Nephron (organoid): Measurements from ENCODE around the gene SCAPER.

Experiments used
- H3K27ac Mint-ChIP-seq, 3 experiments: 2 replicates each; pipeline ENCODE4 v1.8.0; 2020; ENCODE audit warnings: mixed read lengths in 3 of 3, mild to moderate bottlenecking in 2 of 3, moderate library complexity in 1 of 3
- H3K27me3 Mint-ChIP-seq: 2 replicates; pipeline ENCODE4 v1.8.0; 2021; ENCODE audit warnings: low read depth, mild to moderate bottlenecking, moderate library complexity, mixed read lengths
- H3K36me3 Mint-ChIP-seq: 2 replicates; pipeline ENCODE4 v1.8.0; 2020; ENCODE audit warnings: low read depth, mixed read lengths
- H3K4me1 Mint-ChIP-seq: 2 replicates; pipeline ENCODE4 v1.8.0; 2020; ENCODE audit warnings: mixed read lengths
- H3K4me3 Mint-ChIP-seq, 3 experiments: 2 replicates each; pipeline ENCODE4 v1.8.0; 2020; ENCODE audit warnings: mild to moderate bottlenecking in 3 of 3, mixed read lengths in 3 of 3, moderate library complexity in 2 of 3
- H3K9me3 Mint-ChIP-seq: 2 replicates; pipeline ENCODE4 v1.8.0; 2020; ENCODE audit warnings: mixed read lengths
- TF ChIP-seq, protein P1 (sequence below), 3 experiments: fragments of 200-600 bp; sonication (generic); IDR thresholded peaks; one replicate each; pipeline ENCODE4 v1.5.0; 2021; ENCODE audit warnings: antibody characterized with exemption in 3 of 3; ENCODE audit not compliant: unreplicated experiment in 3 of 3

Gene SCAPER

DNA sequence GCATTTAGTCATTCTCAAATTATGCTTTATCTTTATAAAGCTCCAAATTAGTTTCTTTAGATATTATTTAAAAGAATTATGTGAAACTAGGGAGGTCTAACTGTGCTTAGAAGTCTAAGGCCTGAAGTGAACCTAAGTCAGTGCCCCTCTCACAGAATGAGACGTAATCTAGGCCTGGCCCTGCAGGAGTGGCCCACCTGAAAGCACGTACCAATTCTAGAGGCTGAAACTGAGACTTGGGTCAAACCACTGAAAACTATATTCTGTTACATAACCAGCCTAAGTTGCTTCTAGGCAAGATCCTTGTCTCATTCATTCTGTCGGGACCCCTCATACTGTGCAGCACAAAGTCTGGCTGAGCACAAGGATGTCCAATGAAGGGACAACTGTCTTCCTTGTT is 424.9 kb downstream of the SCAPER start:
- Mint-ChIP-seq H3K27me3 (no peaks in the 10 kb centered on the region), H3K36me3 (no peaks in the 10 kb centered on the region), H3K4me3 (no peak overlapping the region), H3K9me3 (no peaks in the 10 kb centered on the region), H3K4me1 (no peaks in the 10 kb centered on the region), H3K27ac (no peak overlapping the region)
- TF ChIP-seq, protein P1, sequence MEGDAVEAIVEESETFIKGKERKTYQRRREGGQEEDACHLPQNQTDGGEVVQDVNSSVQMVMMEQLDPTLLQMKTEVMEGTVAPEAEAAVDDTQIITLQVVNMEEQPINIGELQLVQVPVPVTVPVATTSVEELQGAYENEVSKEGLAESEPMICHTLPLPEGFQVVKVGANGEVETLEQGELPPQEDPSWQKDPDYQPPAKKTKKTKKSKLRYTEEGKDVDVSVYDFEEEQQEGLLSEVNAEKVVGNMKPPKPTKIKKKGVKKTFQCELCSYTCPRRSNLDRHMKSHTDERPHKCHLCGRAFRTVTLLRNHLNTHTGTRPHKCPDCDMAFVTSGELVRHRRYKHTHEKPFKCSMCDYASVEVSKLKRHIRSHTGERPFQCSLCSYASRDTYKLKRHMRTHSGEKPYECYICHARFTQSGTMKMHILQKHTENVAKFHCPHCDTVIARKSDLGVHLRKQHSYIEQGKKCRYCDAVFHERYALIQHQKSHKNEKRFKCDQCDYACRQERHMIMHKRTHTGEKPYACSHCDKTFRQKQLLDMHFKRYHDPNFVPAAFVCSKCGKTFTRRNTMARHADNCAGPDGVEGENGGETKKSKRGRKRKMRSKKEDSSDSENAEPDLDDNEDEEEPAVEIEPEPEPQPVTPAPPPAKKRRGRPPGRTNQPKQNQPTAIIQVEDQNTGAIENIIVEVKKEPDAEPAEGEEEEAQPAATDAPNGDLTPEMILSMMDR (IDR thresholded peaks at IDR 0.05; ENCODE audit: unreplicated experiment in 3 of 3): no peak

- no peaks in the 10 kb centered on the region for H3K27me3 Mint-ChIP-seq
- peaks cover 19% of the 10 kb centered on the region for H3K9me3 Mint-ChIP-seq
- H3K4me1 Mint-ChIP-seq: no peaks in the 10 kb centered on the region
- H3K4me3 Mint-ChIP-seq: no peak overlapping the region
- peaks cover 52% of the 10 kb centered on the region for H3K36me3 Mint-ChIP-seq
- TF ChIP-seq, protein P1 (IDR thresholded peaks at IDR 0.05; ENCODE audit: unreplicated experiment in 3 of 3): no peak
- no peak overlapping the region for H3K27ac Mint-ChIP-seq
Measured at GRCh38 chr15:76470691-76471090, 434.4 kb downstream of the SCAPER start.

- Mint-ChIP-seq H3K27me3 (no peaks in the 10 kb centered on the region), H3K9me3 (peaks cover 22% of the 10 kb centered on the region), H3K36me3 (peaks cover 60% of the 10 kb centered on the region), H3K4me1 (no peaks in the 10 kb centered on the region), H3K27ac (no peak overlapping the region), H3K4me3 (no peak overlapping the region)
- TF ChIP-seq, protein P1 (IDR thresholded peaks at IDR 0.05; ENCODE audit: unreplicated experiment in 3 of 3): no peak
Measured at GRCh38 chr15:76468722-76469121, 436.4 kb downstream of the SCAPER start.

DNA sequence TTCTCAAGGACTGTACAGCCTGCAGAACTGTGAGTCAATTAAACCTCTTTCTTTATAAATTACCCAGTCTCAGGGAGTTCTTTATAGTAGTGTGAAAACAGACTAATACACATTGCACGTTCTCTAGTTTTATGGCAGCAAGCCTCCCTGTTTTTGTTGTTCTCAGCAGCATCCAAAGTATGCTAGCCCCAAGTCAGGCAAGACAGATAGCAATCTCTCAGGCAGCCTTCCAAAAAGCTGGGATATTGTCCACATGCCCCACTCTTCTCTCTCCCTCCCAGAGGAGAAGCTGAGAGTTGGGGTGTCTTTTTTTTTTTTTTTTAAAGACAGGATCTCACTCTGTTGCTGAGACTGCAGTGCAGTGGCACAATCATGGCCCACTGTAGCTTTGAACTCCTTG is 438.0 kb downstream of the SCAPER start:
- TF ChIP-seq, protein P1 (IDR thresholded peaks at IDR 0.05; ENCODE audit: unreplicated experiment in 3 of 3): no peak
- no peak overlapping the region for H3K4me3 Mint-ChIP-seq
- H3K36me3 Mint-ChIP-seq: peaks cover 65% of the 10 kb centered on the region
- H3K4me1 Mint-ChIP-seq: no peaks in the 10 kb centered on the region
- no peaks in the 10 kb centered on the region for H3K27me3 Mint-ChIP-seq
- no peak overlapping the region for H3K27ac Mint-ChIP-seq
- peaks cover 24% of the 10 kb centered on the region for H3K9me3 Mint-ChIP-seq

DNA sequence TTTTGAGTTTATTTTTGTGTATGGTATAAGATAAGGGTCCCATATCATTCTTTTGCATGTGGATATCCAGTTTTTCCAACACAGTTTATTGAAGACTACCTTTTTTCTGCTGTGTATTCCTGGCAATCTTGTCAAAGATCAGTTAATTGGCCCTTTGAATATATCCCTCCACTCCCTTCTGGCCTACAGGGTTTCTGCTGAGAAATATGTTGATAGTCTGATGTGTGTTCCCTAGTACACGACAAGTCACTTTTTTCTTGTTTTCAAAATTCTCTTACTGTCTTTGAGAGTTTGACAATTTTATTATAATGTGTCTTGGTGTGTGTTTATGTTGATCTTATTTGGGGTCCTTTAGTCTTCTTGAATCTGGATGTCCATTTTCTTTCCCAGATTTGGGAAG is 439.4 kb downstream of the SCAPER start:
- Mint-ChIP-seq H3K4me1 (no peaks in the 10 kb centered on the region), H3K4me3 (no peak overlapping the region), H3K27ac (no peak overlapping the region), H3K27me3 (no peaks in the 10 kb centered on the region), H3K36me3 (peaks cover 73% of the 10 kb centered on the region), H3K9me3 (peaks cover 33% of the 10 kb centered on the region)
- TF ChIP-seq, protein P1 (IDR thresholded peaks at IDR 0.05; ENCODE audit: unreplicated experiment in 3 of 3): no peak

DNA sequence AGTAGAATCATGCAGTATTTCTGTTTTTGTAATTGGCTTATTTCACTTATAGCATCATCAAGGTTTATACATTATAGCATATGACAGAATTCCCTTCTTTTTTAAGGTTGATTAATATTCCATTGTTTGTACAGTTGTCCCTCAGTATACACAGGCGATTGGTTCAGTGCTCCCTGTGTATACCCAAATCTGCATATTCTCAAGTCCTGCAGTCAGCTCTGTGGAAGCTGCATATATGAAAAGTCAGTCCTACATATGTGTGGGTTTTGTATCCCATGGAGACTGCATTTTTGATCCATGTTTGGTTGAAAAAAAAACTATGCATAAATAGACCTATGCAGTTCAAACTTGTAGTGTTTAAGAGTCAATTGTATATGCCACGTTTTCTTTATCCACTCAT is 440.9 kb downstream of the SCAPER start:
- peaks cover 70% of the 10 kb centered on the region for H3K36me3 Mint-ChIP-seq
- H3K27me3 Mint-ChIP-seq: no peaks in the 10 kb centered on the region
- no peak overlapping the region for H3K4me3 Mint-ChIP-seq
- TF ChIP-seq, protein P1 (IDR thresholded peaks at IDR 0.05; ENCODE audit: unreplicated experiment in 3 of 3): no peak
- H3K4me1 Mint-ChIP-seq: no peaks in the 10 kb centered on the region
- peaks cover 38% of the 10 kb centered on the region for H3K9me3 Mint-ChIP-seq
- H3K27ac Mint-ChIP-seq: no peak overlapping the region
